CD4-positive, alpha-beta T cell (primary cell): ENCODE results near the gene FHIP1B. TPM values are rescaled to one million over a fixed set of nuclear protein-coding genes. Genes with fewer than 3 reads are reported as not detected.
A peak's percentile ranks its signal among the peaks of the same experiment; 100 is the strongest.

Experiments
- ATAC-seq: fragments of 200-7000 bp; cut with Tn5 transposase; one replicate; pipeline ENCODE4 v1.10.0; 2022; ENCODE audit warnings: mild to moderate bottlenecking; ENCODE audit not compliant: poor library complexity
- CTCF ChIA-PET: fragments of 350-600 bp; sonication (Branson Sonifier 250); formaldehyde crosslinking; loops from one replicate; lab custom pipeline; 2021; ENCODE audit warnings: antibody characterized with exemption, inconsistent platforms; lab: Charles Lee
- POLR2A ChIA-PET: fragments of 350-600 bp; sonication (Branson Sonifier 250); formaldehyde crosslinking; loops from one replicate; lab custom pipeline; 2021; ENCODE audit warnings: antibody characterized with exemption, inconsistent platforms; lab: Charles Lee
- DNase-seq, 14 experiments: peaks; one replicate each; pipeline ENCODE4 v3.0.0-alpha.2; 2013 to 2020; ENCODE audit warnings: mixed read lengths in 2 of 14
- H3K27ac ChIP-seq, 2 donors: one replicate each; pipeline versions ENCODE4 v1.5.1 to v1.7.0; 2013; ENCODE audit warnings: low read length in 2 of 2, low read depth in 1 of 2, mild to moderate bottlenecking in 1 of 2
- H3K27me3 ChIP-seq, 2 experiments: 1 replicate in 1 of 2; 2 replicates in 1 of 2; pipeline versions ENCODE4 v1.6.1 to v1.7.0; 2013; ENCODE audit warnings: low read length in 2 of 2, control low read depth in 1 of 2, mild to moderate bottlenecking in 1 of 2, moderate library complexity in 1 of 2; ENCODE audit not compliant: insufficient read depth in 2 of 2, control insufficient read depth in 1 of 2
- H3K36me3 ChIP-seq: one replicate; pipeline ENCODE4 v1.6.1; 2013; ENCODE audit warnings: low read length, control low read depth; ENCODE audit not compliant: insufficient read depth
- H3K4me1 ChIP-seq: one replicate; pipeline ENCODE4 v1.6.1; 2013; ENCODE audit warnings: low read length, control low read depth; ENCODE audit not compliant: insufficient read depth
- H3K4me3 ChIP-seq: one replicate; pipeline ENCODE4 v1.5.1; 2013; ENCODE audit warnings: mild to moderate bottlenecking, low read length, moderate library complexity
- H3K9me3 ChIP-seq, 2 experiments: 1 replicate in 1 of 2; 2 replicates in 1 of 2; pipeline versions ENCODE4 v1.6.1 to v1.7.0; 2013; ENCODE audit warnings: low read length in 2 of 2, mild to moderate bottlenecking in 2 of 2, control low read depth in 1 of 2, moderate library complexity in 1 of 2; ENCODE audit not compliant: control insufficient read depth in 1 of 2, insufficient read depth in 1 of 2
- H3K27ac Mint-ChIP-seq: one replicate; pipeline ENCODE4 v1.8.0; 2020; ENCODE audit warnings: mixed read lengths
- H3K27me3 Mint-ChIP-seq: one replicate; pipeline ENCODE4 v1.8.0; 2021; ENCODE audit warnings: mixed read lengths
- H3K36me3 Mint-ChIP-seq: one replicate; pipeline ENCODE4 v1.8.0; 2021; ENCODE audit warnings: low read depth, mixed read lengths
- H3K4me1 Mint-ChIP-seq: one replicate; pipeline ENCODE4 v1.8.0; 2021; ENCODE audit warnings: low read depth, mixed read lengths
- H3K4me3 Mint-ChIP-seq: one replicate; pipeline ENCODE4 v1.8.0; 2020; ENCODE audit warnings: mild to moderate bottlenecking, mixed read lengths
- H3K9me3 Mint-ChIP-seq: one replicate; pipeline ENCODE4 v1.8.0; 2020; ENCODE audit warnings: mixed read lengths
- CTCF ChIP-seq: fragments of 200-600 bp; IDR thresholded peaks from one replicate; pipeline ENCODE4 v1.8.0; 2022; ENCODE audit warnings: antibody characterized with exemption, mild to moderate bottlenecking
- intact Hi-C, 2 experiments: fragments of 100-400 bp; cut with DNase I in 1 of 2; cut with micrococcal nuclease in 1 of 2; formaldehyde crosslinking; loops; one replicate each; pipeline versions ENCODE4 v1.15.1 to v1.9.0; 2023 to 2025; cut with DNase I, micrococcal nuclease
- total RNA-seq, 174 experiments: library from RNA in 2 of 174; stranded (reverse) in 2 of 174; gene quantifications; one replicate each; pipeline ENCODE4 v1.2.3 and lab custom pipeline; 2021 to 2026

FHIP1B gene
- total RNA-seq, 2 experiments from 2014 or later = 26.7 to 27.7 TPM

- Histone ChIP-seq H3K9me3 (peaks cover 0 to 4% of the 10 kb centered on the region in 2 experiments), H3K27ac (no peak overlapping the region), H3K4me3 (peak overlapping the region; percentile 44), H3K4me1 (peaks cover 20% of the 10 kb centered on the region), H3K27me3 (peaks cover 36 to 61% of the 10 kb centered on the region in 2 experiments), H3K36me3 (no peaks in the 10 kb centered on the region)
- intact Hi-C loops = no loop called here
- DNase-seq (no peak), ATAC-seq (no peak)
- CTCF ChIA-PET = interaction anchor here (0.7 to 2.1 kb wide), 3 partner anchors 8 to 22 kb away, joined by 3 to 8 read pairs (median 4); no protein-coding TSS in a partner anchor
- Mint-ChIP-seq H3K4me1 (peaks cover 5% of the 10 kb centered on the region), H3K9me3 (no peaks in the 10 kb centered on the region), H3K27me3 (peaks cover 17% of the 10 kb centered on the region), H3K27ac (no peak overlapping the region), H3K4me3 (no peak overlapping the region), H3K36me3 (no peaks in the 10 kb centered on the region)
- TF ChIP-seq CTCF = no peak
- POLR2A ChIA-PET = interaction anchor here (3.3 kb wide), 1 partner anchor 25 kb away, joined by 11 read pairs; the partner anchor contains the start of gene FHIP1B
These were observed 25.8 kb upstream of the FHIP1B start for GRCh38 chr11:6260207-6260726.

GRCh38 chr11:6258571-6259081 lies 24.2 kb upstream of the FHIP1B start:
- intact Hi-C loops = no loop called here
- no peaks in the 10 kb centered on the region for H3K36me3 Mint-ChIP-seq
- CTCF ChIA-PET = no interaction called here
- no peak overlapping the region for H3K27ac ChIP-seq
- peak overlapping the region; percentile 82 for H3K4me3 Mint-ChIP-seq
- peaks cover 36 to 54% of the 10 kb centered on the region in 2 experiments for H3K27me3 ChIP-seq
- H3K4me3 ChIP-seq = peak overlapping the region; percentile 44
- DNase-seq = peak in 2 of 14 experiments; percentile 25 to 34
- peaks cover 5% of the 10 kb centered on the region for H3K4me1 Mint-ChIP-seq
- peaks cover 0 to 4% of the 10 kb centered on the region in 2 experiments for H3K9me3 ChIP-seq
- H3K36me3 ChIP-seq = no peaks in the 10 kb centered on the region
- POLR2A ChIA-PET = interaction anchor here (1.5 to 3.3 kb wide), 2 partner anchors 9 to 23 kb away, joined by 3 to 11 read pairs; partner anchors contain the start of gene FHIP1B
- H3K27me3 Mint-ChIP-seq = peaks cover 1% of the 10 kb centered on the region
- no peak for TF ChIP-seq CTCF
- H3K27ac Mint-ChIP-seq = no peak overlapping the region
- peaks cover 20% of the 10 kb centered on the region for H3K4me1 ChIP-seq
- peak; percentile 19 for ATAC-seq
- H3K9me3 Mint-ChIP-seq = no peaks in the 10 kb centered on the region

GRCh38 chr11:6258141-6258540 lies 23.7 kb upstream of the FHIP1B start:
- peaks cover 32 to 49% of the 10 kb centered on the region in 2 experiments for H3K27me3 ChIP-seq
- H3K4me3 Mint-ChIP-seq = peak overlapping the region; percentile 82

More at GRCh38 chr11:6258141-6258540, 23.7 kb upstream of the FHIP1B start:
- peaks cover 20% of the 10 kb centered on the region for H3K4me1 ChIP-seq
- ATAC-seq = no peak
- H3K9me3 ChIP-seq = peaks cover 0 to 4% of the 10 kb centered on the region in 2 experiments
- no peak overlapping the region for H3K27ac ChIP-seq
- POLR2A ChIA-PET = interaction anchor here (1.5 to 3.3 kb wide), 2 partner anchors 9 to 23 kb away, joined by 3 to 11 read pairs; partner anchors contain the start of gene FHIP1B
- no peak for TF ChIP-seq CTCF
- Mint-ChIP-seq H3K9me3 (no peaks in the 10 kb centered on the region), H3K27me3 (no peaks in the 10 kb centered on the region), H3K4me1 (peaks cover 5% of the 10 kb centered on the region), H3K36me3 (no peaks in the 10 kb centered on the region), H3K27ac (no peak overlapping the region)
- CTCF ChIA-PET = no interaction called here
- H3K4me3 ChIP-seq = no peak overlapping the region
- no peaks in the 10 kb centered on the region for H3K36me3 ChIP-seq
- intact Hi-C loops = no loop called here
- DNase-seq = no peak
